WERI-Rb-1 (cell line): Measurements from ENCODE around the gene TIMP2.
"Not testable (repeated sequence)": the region's sequence is repeated elsewhere in the genome, so short reads cannot be mapped to it uniquely, and the experiment has no call there.

Experiments
- DNase-seq: peaks from one replicate; pipeline ENCODE4 v3.0.0-alpha.2; 2020
- H3K27ac ChIP-seq: fragments of 250-450 bp; sonication (Bioruptor Pico); 2 replicates; pipeline ENCODE4 v1.5.1; 2020; ENCODE audit warnings: mild to moderate bottlenecking, moderate library complexity
- H3K27me3 ChIP-seq: fragments of 250-450 bp; sonication (Bioruptor Pico); 2 replicates; pipeline ENCODE4 v1.5.1; 2021; ENCODE audit warnings: mild to moderate bottlenecking, low read depth, moderate library complexity; ENCODE audit not compliant: insufficient read depth, severe bottlenecking
- H3K36me3 ChIP-seq: fragments of 250-450 bp; sonication (Bioruptor Pico); 2 replicates; pipeline ENCODE4 v1.5.1; 2020; ENCODE audit warnings: mild to moderate bottlenecking, moderate library complexity
- H3K4me3 ChIP-seq: 2 replicates; pipeline ENCODE4 v1.5.1; 2011; ENCODE audit warnings: low read depth, mild to moderate bottlenecking, control low read depth, low read length
- H3K9me3 ChIP-seq: fragments of 250-450 bp; sonication (Bioruptor Pico); 2 replicates; pipeline ENCODE4 v1.5.1; 2021; ENCODE audit warnings: mild to moderate bottlenecking, moderate library complexity; ENCODE audit not compliant: severe bottlenecking
- TF ChIP-seq, protein P1 (sequence below): IDR thresholded peaks from 2 replicates; pipeline ENCODE4 v1.5.1; 2011; ENCODE audit warnings: low read depth, mild to moderate bottlenecking, control low read depth, inconsistent platforms, low read length

The TIMP2 gene

DNA sequence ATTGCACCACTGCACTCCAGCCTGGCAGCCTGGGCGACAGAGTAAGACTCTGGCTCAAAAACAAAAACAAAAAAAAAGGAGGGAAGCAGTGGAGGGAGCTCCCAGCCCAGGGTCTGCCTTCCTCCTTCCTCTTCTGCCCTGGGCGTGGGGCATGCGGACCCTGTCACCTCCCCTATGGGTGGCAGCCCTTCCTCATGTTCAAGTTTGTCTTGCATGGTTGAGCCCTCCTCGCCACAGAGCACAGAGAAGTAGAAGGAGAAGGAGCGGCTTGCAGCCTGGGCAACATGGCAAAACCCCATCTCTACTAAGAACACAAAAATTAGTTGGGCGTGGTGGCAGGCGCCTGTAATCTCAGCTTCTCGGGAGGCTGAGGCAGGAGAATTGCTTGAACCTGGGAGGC is 21.4 kb upstream of the TIMP2 start:
- Histone ChIP-seq H3K27ac (no peak overlapping the region), H3K9me3 (peaks cover 22% of the 10 kb centered on the region), H3K36me3 (no peaks in the 10 kb centered on the region; the same call in 1 of the 2 replicates), H3K4me3 (no peak overlapping the region), H3K27me3 (no peaks in the 10 kb centered on the region)
- TF ChIP-seq, protein P1, sequence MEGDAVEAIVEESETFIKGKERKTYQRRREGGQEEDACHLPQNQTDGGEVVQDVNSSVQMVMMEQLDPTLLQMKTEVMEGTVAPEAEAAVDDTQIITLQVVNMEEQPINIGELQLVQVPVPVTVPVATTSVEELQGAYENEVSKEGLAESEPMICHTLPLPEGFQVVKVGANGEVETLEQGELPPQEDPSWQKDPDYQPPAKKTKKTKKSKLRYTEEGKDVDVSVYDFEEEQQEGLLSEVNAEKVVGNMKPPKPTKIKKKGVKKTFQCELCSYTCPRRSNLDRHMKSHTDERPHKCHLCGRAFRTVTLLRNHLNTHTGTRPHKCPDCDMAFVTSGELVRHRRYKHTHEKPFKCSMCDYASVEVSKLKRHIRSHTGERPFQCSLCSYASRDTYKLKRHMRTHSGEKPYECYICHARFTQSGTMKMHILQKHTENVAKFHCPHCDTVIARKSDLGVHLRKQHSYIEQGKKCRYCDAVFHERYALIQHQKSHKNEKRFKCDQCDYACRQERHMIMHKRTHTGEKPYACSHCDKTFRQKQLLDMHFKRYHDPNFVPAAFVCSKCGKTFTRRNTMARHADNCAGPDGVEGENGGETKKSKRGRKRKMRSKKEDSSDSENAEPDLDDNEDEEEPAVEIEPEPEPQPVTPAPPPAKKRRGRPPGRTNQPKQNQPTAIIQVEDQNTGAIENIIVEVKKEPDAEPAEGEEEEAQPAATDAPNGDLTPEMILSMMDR: no peak
- DNase-seq: no peak

GRCh38 chr17:78946131-78946530 is 20.9 kb upstream of the TIMP2 start:
- TF ChIP-seq, protein P1: no peak
- DNase-seq: no peak
- Histone ChIP-seq H3K27ac (no peak overlapping the region), H3K27me3 (no peaks in the 10 kb centered on the region), H3K4me3 (no peak overlapping the region), H3K9me3 (peaks cover 17% of the 10 kb centered on the region), H3K36me3 (no peaks in the 10 kb centered on the region; the same call in 1 of the 2 replicates)

GRCh38 chr17:78945455-78945854 is 20.3 kb upstream of the TIMP2 start:
- H3K36me3 ChIP-seq, H3K4me3 ChIP-seq, H3K27me3 ChIP-seq, DNase-seq, H3K27ac ChIP-seq: not testable (repeated sequence)
- H3K9me3 ChIP-seq: peaks cover 11% of the 10 kb centered on the region

- TF ChIP-seq, protein P1: no peak
- Histone ChIP-seq H3K27me3 (no peaks in the 10 kb centered on the region), H3K36me3 (no peaks in the 10 kb centered on the region), H3K9me3 (peaks cover 6% of the 10 kb centered on the region), H3K4me3 (no peak overlapping the region), H3K27ac (no peak overlapping the region)
- DNase-seq: no peak
These were observed 19.8 kb upstream of the TIMP2 start for GRCh38 chr17:78944956-78945355.

- TF ChIP-seq, protein P1: no peak
- Histone ChIP-seq H3K9me3 (no peaks in the 10 kb centered on the region), H3K4me3 (no peak overlapping the region), H3K27ac (no peak overlapping the region), H3K36me3 (no peaks in the 10 kb centered on the region), H3K27me3 (no peaks in the 10 kb centered on the region)
- DNase-seq: no peak
These were observed 18.8 kb upstream of the TIMP2 start for GRCh38 chr17:78944026-78944425.

- Histone ChIP-seq H3K9me3 (no peaks in the 10 kb centered on the region), H3K27me3 (no peaks in the 10 kb centered on the region), H3K4me3 (no peak overlapping the region), H3K27ac (no peak overlapping the region), H3K36me3 (no peaks in the 10 kb centered on the region)
- no peak for DNase-seq
- TF ChIP-seq, protein P1: no peak
These were observed 15.5 kb upstream of the TIMP2 start for GRCh38 chr17:78940708-78941107.
